Activated naive CD4-positive, alpha-beta T cell treated with Interleukin-2 at 50 U/mL for 16 hours (primary cell): ENCODE data around the gene TMTC4.
"Not testable (repeated sequence)": the region's sequence is repeated elsewhere in the genome, so short reads cannot be mapped to it uniquely, and the experiment has no call there.

Experiments used
- DNase-seq: peaks from one replicate; pipeline ENCODE4 v3.0.0-alpha.2; 2020

Gene TMTC4

GRCh38 chr13:100674572-100674871 lies at the start of gene TMTC4:
TSS of gene TMTC4 (minus strand) at chr13:100674795. CDS start at chr13:100670362, 4,433 bp downstream.
- DNase-seq, result no peak

GRCh38 chr13:100722517-100722916 lies 47.9 kb upstream of the TMTC4 start:
- no peak for DNase-seq

- DNase-seq, result peak; percentile 51
Measured at GRCh38 chr13:100721885-100722512, 47.4 kb upstream of the TMTC4 start.

- no peak for DNase-seq
Measured at GRCh38 chr13:100715604-100716003, 41.0 kb upstream of the TMTC4 start.

- no peak for DNase-seq
Measured at GRCh38 chr13:100714478-100714877, 39.9 kb upstream of the TMTC4 start.

GRCh38 chr13:100710176-100710575 lies 35.6 kb upstream of the TMTC4 start:
- no peak for DNase-seq

GRCh38 chr13:100707818-100708740 lies 33.5 kb upstream of the TMTC4 start:
- DNase-seq, result no peak

GRCh38 chr13:100698331-100698730 lies 23.7 kb upstream of the TMTC4 start:
- not testable (repeated sequence) for DNase-seq

GRCh38 chr13:100695509-100695773 lies 20.8 kb upstream of the TMTC4 start:
- DNase-seq, result no peak

- no peak for DNase-seq
Measured at GRCh38 chr13:100694722-100695508, 20.3 kb upstream of the TMTC4 start.

GRCh38 chr13:100689191-100689590 lies 14.6 kb upstream of the TMTC4 start:
- no peak for DNase-seq

GRCh38 chr13:100680131-100680530 lies 5.5 kb upstream of the TMTC4 start:
- no peak for DNase-seq

GRCh38 chr13:100677128-100677527 lies 2.5 kb upstream of the TMTC4 start:
- DNase-seq, result not testable (repeated sequence)

GRCh38 chr13:100675661-100676129 lies 1.1 kb upstream of the TMTC4 start:
- DNase-seq, result no peak

GRCh38 chr13:100674872-100675660 lies 471 bp upstream of the TMTC4 start:
- DNase-seq, result peak; percentile 100

GRCh38 chr13:100673713-100674571 lies 653 bp downstream of the TMTC4 start:
- DNase-seq, result peak; percentile 43

- no peak for DNase-seq
Measured at GRCh38 chr13:100673376-100673712, 1.3 kb downstream of the TMTC4 start.

- DNase-seq, result no peak
Measured at GRCh38 chr13:100671389-100672182, 3.0 kb downstream of the TMTC4 start.

GRCh38 chr13:100668408-100668807 lies 6.2 kb downstream of the TMTC4 start:
- DNase-seq, result no peak

GRCh38 chr13:100667894-100668293 lies 6.7 kb downstream of the TMTC4 start:
- DNase-seq, result no peak

- DNase-seq, result no peak
Measured at GRCh38 chr13:100666124-100666523, 8.5 kb downstream of the TMTC4 start.
